H1 (cell line): ENCODE measurements around the gene MDM4. TPM values are rescaled to one million over a fixed set of nuclear protein-coding genes. Genes with fewer than 3 reads are reported as not detected.

Experiments
- polyA plus RNA-seq, 7 experiments: library from polyadenylated mRNA; depleted of rRNA in 3 of 7; stranded (reverse) in 5 of 7; unstranded in 2 of 7; fragments of >200 nt in 5 of 7; fragments of 200-250 nt in 2 of 7; gene quantifications; 1 replicate in 5 of 7; 2 replicates in 1 of 7; 4 replicates in 1 of 7; pipeline versions ENCODE4 v1.2.1 to v1.2.3, GENCODE V29; 2011 to 2013; ENCODE audit warnings: missing spikeins in 2 of 7, mixed read lengths in 2 of 7
- total RNA-seq: library from RNA; stranded (reverse); fragmentation: NEBNext Ultra II Directional; extraction: Animal tissue kit (Norgen Biotek cat#: 25700); gene quantifications from 2 replicates; pipeline ENCODE4 v1.2.1, GENCODE V29; 2021
- TF ChIP-seq, protein P1 (sequence below): fragments of 300-600 bp; sonication (generic); IDR thresholded peaks from 2 replicates; pipeline ENCODE4 v1.7.1; 2012; ENCODE audit warnings: low read length, moderate library complexity, mild to moderate bottlenecking, inconsistent platforms; ENCODE audit not compliant: insufficient replicate concordance

Gene MDM4
- total and polyA plus RNA-seq, 2 of the 8 experiments (the other 6 are each of a cell fraction or from before 2014, with no cell fraction given) = 10.8 to 84.9 TPM

GRCh38 chr1:204572923-204573922 lies 57.0 kb downstream of the MDM4 start (continued):
- TF ChIP-seq, protein P1, sequence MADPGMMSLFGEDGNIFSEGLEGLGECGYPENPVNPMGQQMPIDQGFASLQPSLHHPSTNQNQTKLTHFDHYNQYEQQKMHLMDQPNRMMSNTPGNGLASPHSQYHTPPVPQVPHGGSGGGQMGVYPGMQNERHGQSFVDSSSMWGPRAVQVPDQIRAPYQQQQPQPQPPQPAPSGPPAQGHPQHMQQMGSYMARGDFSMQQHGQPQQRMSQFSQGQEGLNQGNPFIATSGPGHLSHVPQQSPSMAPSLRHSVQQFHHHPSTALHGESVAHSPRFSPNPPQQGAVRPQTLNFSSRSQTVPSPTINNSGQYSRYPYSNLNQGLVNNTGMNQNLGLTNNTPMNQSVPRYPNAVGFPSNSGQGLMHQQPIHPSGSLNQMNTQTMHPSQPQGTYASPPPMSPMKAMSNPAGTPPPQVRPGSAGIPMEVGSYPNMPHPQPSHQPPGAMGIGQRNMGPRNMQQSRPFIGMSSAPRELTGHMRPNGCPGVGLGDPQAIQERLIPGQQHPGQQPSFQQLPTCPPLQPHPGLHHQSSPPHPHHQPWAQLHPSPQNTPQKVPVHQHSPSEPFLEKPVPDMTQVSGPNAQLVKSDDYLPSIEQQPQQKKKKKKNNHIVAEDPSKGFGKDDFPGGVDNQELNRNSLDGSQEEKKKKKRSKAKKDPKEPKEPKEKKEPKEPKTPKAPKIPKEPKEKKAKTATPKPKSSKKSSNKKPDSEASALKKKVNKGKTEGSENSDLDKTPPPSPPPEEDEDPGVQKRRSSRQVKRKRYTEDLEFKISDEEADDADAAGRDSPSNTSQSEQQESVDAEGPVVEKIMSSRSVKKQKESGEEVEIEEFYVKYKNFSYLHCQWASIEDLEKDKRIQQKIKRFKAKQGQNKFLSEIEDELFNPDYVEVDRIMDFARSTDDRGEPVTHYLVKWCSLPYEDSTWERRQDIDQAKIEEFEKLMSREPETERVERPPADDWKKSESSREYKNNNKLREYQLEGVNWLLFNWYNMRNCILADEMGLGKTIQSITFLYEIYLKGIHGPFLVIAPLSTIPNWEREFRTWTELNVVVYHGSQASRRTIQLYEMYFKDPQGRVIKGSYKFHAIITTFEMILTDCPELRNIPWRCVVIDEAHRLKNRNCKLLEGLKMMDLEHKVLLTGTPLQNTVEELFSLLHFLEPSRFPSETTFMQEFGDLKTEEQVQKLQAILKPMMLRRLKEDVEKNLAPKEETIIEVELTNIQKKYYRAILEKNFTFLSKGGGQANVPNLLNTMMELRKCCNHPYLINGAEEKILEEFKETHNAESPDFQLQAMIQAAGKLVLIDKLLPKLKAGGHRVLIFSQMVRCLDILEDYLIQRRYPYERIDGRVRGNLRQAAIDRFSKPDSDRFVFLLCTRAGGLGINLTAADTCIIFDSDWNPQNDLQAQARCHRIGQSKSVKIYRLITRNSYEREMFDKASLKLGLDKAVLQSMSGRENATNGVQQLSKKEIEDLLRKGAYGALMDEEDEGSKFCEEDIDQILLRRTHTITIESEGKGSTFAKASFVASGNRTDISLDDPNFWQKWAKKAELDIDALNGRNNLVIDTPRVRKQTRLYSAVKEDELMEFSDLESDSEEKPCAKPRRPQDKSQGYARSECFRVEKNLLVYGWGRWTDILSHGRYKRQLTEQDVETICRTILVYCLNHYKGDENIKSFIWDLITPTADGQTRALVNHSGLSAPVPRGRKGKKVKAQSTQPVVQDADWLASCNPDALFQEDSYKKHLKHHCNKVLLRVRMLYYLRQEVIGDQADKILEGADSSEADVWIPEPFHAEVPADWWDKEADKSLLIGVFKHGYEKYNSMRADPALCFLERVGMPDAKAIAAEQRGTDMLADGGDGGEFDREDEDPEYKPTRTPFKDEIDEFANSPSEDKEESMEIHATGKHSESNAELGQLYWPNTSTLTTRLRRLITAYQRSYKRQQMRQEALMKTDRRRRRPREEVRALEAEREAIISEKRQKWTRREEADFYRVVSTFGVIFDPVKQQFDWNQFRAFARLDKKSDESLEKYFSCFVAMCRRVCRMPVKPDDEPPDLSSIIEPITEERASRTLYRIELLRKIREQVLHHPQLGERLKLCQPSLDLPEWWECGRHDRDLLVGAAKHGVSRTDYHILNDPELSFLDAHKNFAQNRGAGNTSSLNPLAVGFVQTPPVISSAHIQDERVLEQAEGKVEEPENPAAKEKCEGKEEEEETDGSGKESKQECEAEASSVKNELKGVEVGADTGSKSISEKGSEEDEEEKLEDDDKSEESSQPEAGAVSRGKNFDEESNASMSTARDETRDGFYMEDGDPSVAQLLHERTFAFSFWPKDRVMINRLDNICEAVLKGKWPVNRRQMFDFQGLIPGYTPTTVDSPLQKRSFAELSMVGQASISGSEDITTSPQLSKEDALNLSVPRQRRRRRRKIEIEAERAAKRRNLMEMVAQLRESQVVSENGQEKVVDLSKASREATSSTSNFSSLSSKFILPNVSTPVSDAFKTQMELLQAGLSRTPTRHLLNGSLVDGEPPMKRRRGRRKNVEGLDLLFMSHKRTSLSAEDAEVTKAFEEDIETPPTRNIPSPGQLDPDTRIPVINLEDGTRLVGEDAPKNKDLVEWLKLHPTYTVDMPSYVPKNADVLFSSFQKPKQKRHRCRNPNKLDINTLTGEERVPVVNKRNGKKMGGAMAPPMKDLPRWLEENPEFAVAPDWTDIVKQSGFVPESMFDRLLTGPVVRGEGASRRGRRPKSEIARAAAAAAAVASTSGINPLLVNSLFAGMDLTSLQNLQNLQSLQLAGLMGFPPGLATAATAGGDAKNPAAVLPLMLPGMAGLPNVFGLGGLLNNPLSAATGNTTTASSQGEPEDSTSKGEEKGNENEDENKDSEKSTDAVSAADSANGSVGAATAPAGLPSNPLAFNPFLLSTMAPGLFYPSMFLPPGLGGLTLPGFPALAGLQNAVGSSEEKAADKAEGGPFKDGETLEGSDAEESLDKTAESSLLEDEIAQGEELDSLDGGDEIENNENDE = no peak
- TF ChIP-seq, all 59 proteins: peak for 0
